Central memory CD8-positive, alpha-beta T cell (primary cell): ENCODE data around the gene CCN5.

Source experiments
- ATAC-seq: fragments of 150-1000 bp; cut with Tn5 transposase; replicated peaks from 2 replicates; pipeline ENCODE4 v1.10.0; 2022; ENCODE audit warnings: mild to moderate bottlenecking, moderate FRiP score, moderate number of reproducible peaks; ENCODE audit not compliant: poor library complexity, severe bottlenecking; ENCODE audit errors: extremely low read depth
- DNase-seq, 2 donors: peaks; one replicate each; pipeline ENCODE4 v3.0.0; 2021; ENCODE audit warnings: low spot score in 2 of 2
- H3K27ac Mint-ChIP-seq: one replicate; pipeline ENCODE4 v1.8.0; 2022; ENCODE audit warnings: low read depth, mild to moderate bottlenecking, moderate library complexity, mixed read lengths
- H3K27me3 Mint-ChIP-seq: one replicate; pipeline ENCODE4 v1.8.0; 2022; ENCODE audit warnings: mixed read lengths
- H3K36me3 Mint-ChIP-seq: one replicate; pipeline ENCODE4 v1.8.0; 2022; ENCODE audit warnings: mild to moderate bottlenecking, moderate library complexity, mixed read lengths; ENCODE audit not compliant: insufficient read depth
- H3K4me1 Mint-ChIP-seq: one replicate; pipeline ENCODE4 v1.8.0; 2022; ENCODE audit warnings: mixed read lengths
- H3K4me3 Mint-ChIP-seq: one replicate; pipeline ENCODE4 v1.8.0; 2022; ENCODE audit warnings: mild to moderate bottlenecking, moderate library complexity, mixed read lengths
- H3K9me3 Mint-ChIP-seq: one replicate; pipeline ENCODE4 v1.8.0; 2022; ENCODE audit warnings: mixed read lengths

Gene CCN5

GRCh38 chr20:44700306-44700705 is 14.9 kb upstream of the CCN5 start:
- no peak for ATAC-seq
- peaks cover 9% of the 10 kb centered on the region for H3K27me3 Mint-ChIP-seq
- no peaks in the 10 kb centered on the region for H3K9me3 Mint-ChIP-seq
- H3K36me3 Mint-ChIP-seq = no peaks in the 10 kb centered on the region
- H3K27ac Mint-ChIP-seq = no peak overlapping the region
- no peak overlapping the region for H3K4me3 Mint-ChIP-seq
- no peaks in the 10 kb centered on the region for H3K4me1 Mint-ChIP-seq
- DNase-seq = no peak

GRCh38 chr20:44701118-44701857 is 13.9 kb upstream of the CCN5 start:
- Mint-ChIP-seq H3K4me1 (no peaks in the 10 kb centered on the region), H3K36me3 (no peaks in the 10 kb centered on the region), H3K4me3 (no peak overlapping the region), H3K27ac (no peak overlapping the region), H3K27me3 (peaks cover 11% of the 10 kb centered on the region), H3K9me3 (no peaks in the 10 kb centered on the region)
- DNase-seq (no peak), ATAC-seq (no peak)

GRCh38 chr20:44701858-44702256 is 13.3 kb upstream of the CCN5 start:
- no peaks in the 10 kb centered on the region for H3K36me3 Mint-ChIP-seq
- no peaks in the 10 kb centered on the region for H3K9me3 Mint-ChIP-seq
- peaks cover 17% of the 10 kb centered on the region for H3K27me3 Mint-ChIP-seq
- no peaks in the 10 kb centered on the region for H3K4me1 Mint-ChIP-seq
- no peak overlapping the region for H3K4me3 Mint-ChIP-seq
- no peak overlapping the region for H3K27ac Mint-ChIP-seq
- no peak for DNase-seq
- no peak for ATAC-seq

GRCh38 chr20:44702776-44703175 is 12.4 kb upstream of the CCN5 start:
- no peak for ATAC-seq
- H3K4me3 Mint-ChIP-seq = no peak overlapping the region
- no peak overlapping the region for H3K27ac Mint-ChIP-seq

GRCh38 chr20:44703183-44703925 is 11.8 kb upstream of the CCN5 start:
- Mint-ChIP-seq H3K27me3 (peaks cover 18% of the 10 kb centered on the region), H3K36me3 (no peaks in the 10 kb centered on the region), H3K4me3 (no peak overlapping the region), H3K9me3 (no peaks in the 10 kb centered on the region), H3K27ac (no peak overlapping the region), H3K4me1 (no peaks in the 10 kb centered on the region)
- no peak for DNase-seq
- no peak for ATAC-seq

More at GRCh38 chr20:44702776-44703175, 12.4 kb upstream of the CCN5 start:
- H3K27me3 Mint-ChIP-seq = peaks cover 18% of the 10 kb centered on the region
- H3K4me1 Mint-ChIP-seq = no peaks in the 10 kb centered on the region
- H3K36me3 Mint-ChIP-seq = no peaks in the 10 kb centered on the region
- no peaks in the 10 kb centered on the region for H3K9me3 Mint-ChIP-seq
- DNase-seq = no peak

GRCh38 chr20:44703956-44704488 is 11.1 kb upstream of the CCN5 start:
- H3K27ac Mint-ChIP-seq = no peak overlapping the region
- no peaks in the 10 kb centered on the region for H3K4me1 Mint-ChIP-seq
- H3K36me3 Mint-ChIP-seq = no peaks in the 10 kb centered on the region
- ATAC-seq (no peak), DNase-seq (no peak)
- H3K9me3 Mint-ChIP-seq = no peaks in the 10 kb centered on the region
- peaks cover 18% of the 10 kb centered on the region for H3K27me3 Mint-ChIP-seq
- no peak overlapping the region for H3K4me3 Mint-ChIP-seq

- H3K4me1 Mint-ChIP-seq = no peaks in the 10 kb centered on the region
- no peaks in the 10 kb centered on the region for H3K36me3 Mint-ChIP-seq
- peaks cover 18% of the 10 kb centered on the region for H3K27me3 Mint-ChIP-seq
- no peak overlapping the region for H3K27ac Mint-ChIP-seq
- DNase-seq (no peak), ATAC-seq (no peak)
- no peaks in the 10 kb centered on the region for H3K9me3 Mint-ChIP-seq
- no peak overlapping the region for H3K4me3 Mint-ChIP-seq
Measured at GRCh38 chr20:44704551-44704971, 10.6 kb upstream of the CCN5 start.

- no peaks in the 10 kb centered on the region for H3K4me1 Mint-ChIP-seq
- DNase-seq (no peak), ATAC-seq (no peak)
- no peaks in the 10 kb centered on the region for H3K36me3 Mint-ChIP-seq
- no peak overlapping the region for H3K4me3 Mint-ChIP-seq
- H3K27me3 Mint-ChIP-seq = peaks cover 18% of the 10 kb centered on the region
- H3K27ac Mint-ChIP-seq = no peak overlapping the region
- no peaks in the 10 kb centered on the region for H3K9me3 Mint-ChIP-seq
Measured at GRCh38 chr20:44705364-44706094, 9.6 kb upstream of the CCN5 start.

- peaks cover 23% of the 10 kb centered on the region for H3K27me3 Mint-ChIP-seq
- H3K27ac Mint-ChIP-seq = no peak overlapping the region
- no peaks in the 10 kb centered on the region for H3K4me1 Mint-ChIP-seq
- no peak for DNase-seq
- ATAC-seq = no peak
- no peaks in the 10 kb centered on the region for H3K36me3 Mint-ChIP-seq
- no peak overlapping the region for H3K4me3 Mint-ChIP-seq
- no peaks in the 10 kb centered on the region for H3K9me3 Mint-ChIP-seq
Measured at GRCh38 chr20:44706301-44707017, 8.7 kb upstream of the CCN5 start.

GRCh38 chr20:44707018-44707579 is 8.1 kb upstream of the CCN5 start:
- no peaks in the 10 kb centered on the region for H3K36me3 Mint-ChIP-seq
- no peak overlapping the region for H3K4me3 Mint-ChIP-seq
- no peaks in the 10 kb centered on the region for H3K4me1 Mint-ChIP-seq
- DNase-seq = no peak
- H3K27me3 Mint-ChIP-seq = peaks cover 29% of the 10 kb centered on the region
- no peak for ATAC-seq
- H3K9me3 Mint-ChIP-seq = no peaks in the 10 kb centered on the region
- H3K27ac Mint-ChIP-seq = no peak overlapping the region

- ATAC-seq = no peak
- peaks cover 34% of the 10 kb centered on the region for H3K27me3 Mint-ChIP-seq
Measured at GRCh38 chr20:44709380-44709779, 5.8 kb upstream of the CCN5 start.

GRCh38 chr20:44709797-44710196 is 5.4 kb upstream of the CCN5 start:
- ATAC-seq (no peak), DNase-seq (no peak)
- H3K27ac Mint-ChIP-seq = no peak overlapping the region
- no peaks in the 10 kb centered on the region for H3K4me1 Mint-ChIP-seq
- H3K27me3 Mint-ChIP-seq = peaks cover 34% of the 10 kb centered on the region
- H3K4me3 Mint-ChIP-seq = no peak overlapping the region
- H3K9me3 Mint-ChIP-seq = no peaks in the 10 kb centered on the region
- no peaks in the 10 kb centered on the region for H3K36me3 Mint-ChIP-seq

More at GRCh38 chr20:44709380-44709779, 5.8 kb upstream of the CCN5 start:
- no peak for DNase-seq
- no peaks in the 10 kb centered on the region for H3K4me1 Mint-ChIP-seq
- H3K4me3 Mint-ChIP-seq = no peak overlapping the region
- H3K27ac Mint-ChIP-seq = no peak overlapping the region
- no peaks in the 10 kb centered on the region for H3K36me3 Mint-ChIP-seq
- H3K9me3 Mint-ChIP-seq = no peaks in the 10 kb centered on the region
